ENCODE measurements around the gene KIRREL3. TPM values are rescaled to one million over a fixed set of nuclear protein-coding genes. Genes with fewer than 3 reads are reported as not detected.

The KIRREL3 gene
- total and polyA plus RNA-seq, 2 experiments from 2014 or later = 16.1 to 35.6 TPM

DNA sequence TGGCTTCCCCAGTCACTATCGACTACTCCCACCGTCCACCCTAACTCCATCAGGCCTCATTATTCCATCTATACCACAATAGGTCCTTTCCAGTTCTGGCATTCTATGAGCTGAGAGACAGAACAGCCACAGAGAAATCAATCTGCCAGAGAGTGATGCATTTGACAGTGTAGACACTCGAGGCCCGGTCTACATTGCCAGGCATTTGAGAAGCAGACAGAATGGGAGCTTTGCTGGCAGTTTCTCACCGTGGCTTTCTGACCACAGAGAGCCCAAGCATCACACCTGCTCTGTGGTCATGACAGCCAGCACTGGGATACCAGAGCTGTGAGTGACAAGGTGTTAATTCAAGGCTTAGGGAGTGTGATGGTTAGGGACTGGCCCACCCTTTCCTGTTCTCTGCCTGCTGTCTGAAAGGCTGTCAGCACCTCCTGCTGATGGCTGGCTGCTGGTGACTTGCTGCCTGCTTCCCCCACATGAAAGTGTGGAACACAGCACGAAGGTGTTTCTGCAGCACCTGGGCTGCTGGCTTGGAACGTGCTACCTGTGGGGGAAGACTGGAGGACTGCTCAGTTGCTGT, 137.8 kb downstream of the KIRREL3 start:
- Histone ChIP-seq H3K4me3 (no peak overlapping the region), H3K4me1 (ENCODE audit: insufficient read depth) (no peaks in the 10 kb centered on the region), H3K9me2 (ENCODE audit: insufficient read depth) (no peaks in the 10 kb centered on the region), H3K9me3 (ENCODE audit: low read depth) (no peaks in the 10 kb centered on the region), H2AFZ (no peak overlapping the region), H3K79me2 (ENCODE audit: insufficient read depth) (peaks cover 19% of the 10 kb centered on the region), H3K9ac (no peak overlapping the region), H3K27ac (no peak overlapping the region), H3F3A (ENCODE audit: insufficient read depth) (no peaks in the 10 kb centered on the region), H3K27me3 (replicated peaks; ENCODE audit: insufficient read depth) (no peaks in the 10 kb centered on the region), H3K36me3 (ENCODE audit: low read depth) (no peaks in the 10 kb centered on the region), H4K20me1 (ENCODE audit: insufficient read depth) (no peaks in the 10 kb centered on the region), H3K4me2 (ENCODE audit: unreplicated experiment) (no peak overlapping the region)
- DNase-seq = no peak
- TF ChIP-seq EZH2phosphoT487 (IDR thresholded peaks at IDR 0.05; ENCODE audit: insufficient read depth, low read depth) (no peak), EZH2 (IDR thresholded peaks at IDR 0.05; ENCODE audit: insufficient read depth, poor library complexity, severe bottlenecking) (no peak)
- in situ Hi-C loops (cut with MboI) = no loop called here
- WGBS, 2 experiments (ENCODE audit: low coverage in 1 of 2, low lambda C conversion rate in 2 of 2, missing lambda C conversion rate in 2 of 2) = 68 to 69% methylated on average over 7 of the region's 7 CpGs

DNA sequence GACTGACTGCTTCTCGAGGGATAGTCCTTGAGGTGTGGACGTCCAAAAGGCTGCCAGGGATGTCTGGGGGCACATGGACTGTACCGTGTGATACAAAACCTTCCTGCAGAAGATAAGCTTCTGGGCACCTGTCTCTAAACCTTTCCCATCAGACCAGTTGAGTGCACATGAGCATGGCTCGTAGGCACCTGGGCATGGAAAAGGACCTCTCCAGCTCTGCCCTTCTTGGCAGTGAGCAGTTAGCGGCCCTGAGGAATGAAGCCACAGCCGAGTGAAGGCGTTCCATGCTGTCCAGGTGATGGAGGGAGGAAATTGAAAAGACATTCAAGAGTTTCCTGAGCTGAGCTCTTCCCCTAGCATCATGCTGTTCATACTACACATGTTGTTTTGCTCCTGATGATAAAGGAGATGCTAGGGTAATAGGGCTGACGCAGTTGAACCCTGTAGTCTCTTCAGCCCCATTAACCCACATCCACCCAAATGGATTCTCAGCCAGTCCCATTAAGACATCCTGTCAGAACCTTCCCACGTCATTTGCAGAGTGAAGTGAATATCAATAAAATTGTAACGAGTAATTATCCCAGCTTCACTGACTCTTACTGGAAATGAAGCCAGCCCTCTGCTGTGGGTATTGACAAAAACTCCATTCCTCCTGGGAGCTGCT, 138.6 kb downstream of the KIRREL3 start:
- WGBS, 2 experiments (ENCODE audit: low coverage in 1 of 2, low lambda C conversion rate in 2 of 2, missing lambda C conversion rate in 2 of 2) = 85 to 89% methylated on average over 10 of the region's 10 CpGs
- in situ Hi-C loops (cut with MboI) = no loop called here

DNA sequence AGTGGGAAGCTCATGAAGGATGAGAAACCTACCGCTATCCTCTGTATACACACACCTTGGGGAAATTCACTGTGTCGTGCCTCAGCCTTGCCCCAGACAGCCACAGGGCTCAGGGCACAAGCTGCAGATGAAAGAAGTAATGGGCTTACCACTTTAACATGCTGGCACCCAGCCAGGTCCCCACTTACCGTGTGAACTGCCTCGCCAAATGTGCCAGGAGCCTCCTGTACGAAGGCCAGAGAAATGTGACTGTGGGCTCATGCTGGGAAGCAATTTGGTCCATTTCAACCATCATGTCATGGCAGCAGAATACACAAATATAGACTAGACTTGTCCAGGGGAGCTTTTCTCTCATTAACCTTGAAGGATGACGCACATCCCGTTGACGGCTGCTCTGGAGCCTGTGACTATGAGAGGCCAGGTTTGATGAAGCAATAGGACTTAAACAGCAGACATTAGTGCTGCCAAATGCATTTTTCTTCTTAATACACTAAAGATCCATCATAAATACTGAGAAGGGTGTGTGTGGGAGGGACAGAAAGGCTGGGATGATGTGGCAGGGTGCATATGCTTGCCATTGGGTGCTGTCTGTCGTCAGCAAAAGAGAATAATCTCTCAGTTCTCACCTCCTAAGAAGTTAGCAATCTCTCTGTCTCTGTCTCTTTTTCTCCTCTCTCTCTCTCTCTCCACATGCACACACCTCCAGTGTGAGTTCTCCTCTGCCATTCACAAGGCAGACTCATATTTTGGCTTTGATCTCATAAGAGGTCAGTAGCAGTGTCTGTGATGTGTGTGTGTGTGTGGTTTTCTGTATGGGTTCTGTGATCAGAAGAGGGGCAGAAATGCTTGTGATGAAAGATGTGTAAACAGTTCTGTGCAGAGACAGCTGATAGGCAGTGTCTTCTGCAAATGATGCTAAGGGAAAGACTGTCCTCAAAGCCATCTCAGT, 142.4 kb downstream of the KIRREL3 start:
- Histone ChIP-seq H3K9ac (no peak overlapping the region), H3K9me2 (ENCODE audit: insufficient read depth) (no peaks in the 10 kb centered on the region), H3F3A (ENCODE audit: insufficient read depth) (no peaks in the 10 kb centered on the region), H3K27ac (peak overlapping the region; percentile 34), H3K27me3 (replicated peaks; ENCODE audit: insufficient read depth) (no peaks in the 10 kb centered on the region), H3K9me3 (ENCODE audit: low read depth) (no peaks in the 10 kb centered on the region), H3K4me1 (ENCODE audit: insufficient read depth) (peaks cover 9% of the 10 kb centered on the region; the same call in 1 of the 2 replicates), H3K4me2 (ENCODE audit: unreplicated experiment) (no peak overlapping the region), H2AFZ (no peak overlapping the region), H3K4me3 (no peak overlapping the region), H4K20me1 (ENCODE audit: insufficient read depth) (no peaks in the 10 kb centered on the region), H3K79me2 (ENCODE audit: insufficient read depth) (no peaks in the 10 kb centered on the region), H3K36me3 (ENCODE audit: low read depth) (no peaks in the 10 kb centered on the region)
- 66 to 69% methylated on average over 9 of the region's 9 CpGs for WGBS, 2 experiments (ENCODE audit: low coverage in 1 of 2, low lambda C conversion rate in 2 of 2, missing lambda C conversion rate in 2 of 2)
- peak; percentile 56 for DNase-seq
- in situ Hi-C loops (cut with MboI) = no loop called here
- no peak for TF ChIP-seq EZH2 (IDR thresholded peaks at IDR 0.05; ENCODE audit: insufficient read depth, poor library complexity, severe bottlenecking)
- no peak for TF ChIP-seq EZH2phosphoT487 (IDR thresholded peaks at IDR 0.05; ENCODE audit: insufficient read depth, low read depth)

More for the DNA sequence above, 138.6 kb downstream of the KIRREL3 start:
- Histone ChIP-seq H3K36me3 (ENCODE audit: low read depth) (no peaks in the 10 kb centered on the region), H3K4me2 (ENCODE audit: unreplicated experiment) (no peak overlapping the region), H4K20me1 (ENCODE audit: insufficient read depth) (no peaks in the 10 kb centered on the region), H3K9me2 (ENCODE audit: insufficient read depth) (no peaks in the 10 kb centered on the region), H3K4me1 (ENCODE audit: insufficient read depth) (no peaks in the 10 kb centered on the region), H3K79me2 (ENCODE audit: insufficient read depth) (peaks cover 19% of the 10 kb centered on the region), H2AFZ (no peak overlapping the region), H3K9me3 (ENCODE audit: low read depth) (no peaks in the 10 kb centered on the region), H3K4me3 (no peak overlapping the region), H3F3A (ENCODE audit: insufficient read depth) (no peaks in the 10 kb centered on the region), H3K27ac (no peak overlapping the region), H3K27me3 (replicated peaks; ENCODE audit: insufficient read depth) (no peaks in the 10 kb centered on the region), H3K9ac (no peak overlapping the region)
- no peak for TF ChIP-seq EZH2 (IDR thresholded peaks at IDR 0.05; ENCODE audit: insufficient read depth, poor library complexity, severe bottlenecking)
- no peak for DNase-seq

DNA sequence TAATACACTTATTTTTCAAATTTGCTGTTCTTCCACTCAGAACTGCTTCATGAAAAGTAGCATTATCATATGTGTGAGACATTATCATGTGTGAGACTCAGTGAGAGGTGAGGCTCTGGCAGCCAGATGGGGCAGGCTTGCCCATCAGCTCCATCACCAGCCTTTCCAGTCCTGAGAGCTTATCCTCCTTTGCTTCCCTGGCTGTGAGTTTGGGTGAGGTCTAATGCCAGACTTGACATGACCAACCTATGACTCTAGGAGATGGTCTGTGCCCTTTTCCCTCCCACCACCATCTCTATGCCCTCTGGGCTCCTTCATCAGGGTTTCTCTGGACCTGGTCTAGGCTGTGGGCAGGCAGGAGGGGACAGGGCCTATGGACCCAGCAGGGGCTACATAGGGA, 145.0 kb downstream of the KIRREL3 start:
- H4K20me1 ChIP-seq (ENCODE audit: insufficient read depth) = no peaks in the 10 kb centered on the region
- DNase-seq = no peak
- no peak overlapping the region for H3K9ac ChIP-seq
- H3K27me3 ChIP-seq (replicated peaks; ENCODE audit: insufficient read depth) = no peaks in the 10 kb centered on the region
- H2AFZ ChIP-seq = no peak overlapping the region
- no peaks in the 10 kb centered on the region for H3K9me2 ChIP-seq (ENCODE audit: insufficient read depth)
- no peaks in the 10 kb centered on the region for H3F3A ChIP-seq (ENCODE audit: insufficient read depth)
- no peak overlapping the region for H3K27ac ChIP-seq
- TF ChIP-seq EZH2 (IDR thresholded peaks at IDR 0.05; ENCODE audit: insufficient read depth, poor library complexity, severe bottlenecking) = no peak
- in situ Hi-C loops (cut with MboI) = no loop called here
- H3K4me1 ChIP-seq (ENCODE audit: insufficient read depth) = peaks cover 9% of the 10 kb centered on the region; the same call in 1 of the 2 replicates
- H3K4me3 ChIP-seq = no peak overlapping the region
- H3K9me3 ChIP-seq (ENCODE audit: low read depth) = no peaks in the 10 kb centered on the region
- no peaks in the 10 kb centered on the region for H3K79me2 ChIP-seq (ENCODE audit: insufficient read depth)
- H3K4me2 ChIP-seq (ENCODE audit: unreplicated experiment) = no peak overlapping the region
- H3K36me3 ChIP-seq (ENCODE audit: low read depth) = no peaks in the 10 kb centered on the region
